Activated CD4-positive, alpha-beta T cell treated with anti-CD3 and anti-CD28 coated beads for 48 hours (primary cell): ENCODE results near the gene TTLL3.
"Not testable (repeated sequence)": the region's sequence is repeated elsewhere in the genome, so short reads cannot be mapped to it uniquely, and the experiment has no call there.

Experiments used
- DNase-seq: peaks from one replicate; pipeline ENCODE4 v3.0.0-alpha.2; 2020

Gene TTLL3

GRCh38 chr3:9875448-9875847 lies 65.4 kb downstream of the TTLL3 start:
- no peak for DNase-seq

GRCh38 chr3:9876255-9876654 lies 66.2 kb downstream of the TTLL3 start:
- DNase-seq: not testable (repeated sequence)

GRCh38 chr3:9876991-9877390 lies 66.9 kb downstream of the TTLL3 start:
- DNase-seq: no peak

- no peak for DNase-seq
Measured at GRCh38 chr3:9878700-9879099, 68.6 kb downstream of the TTLL3 start.

GRCh38 chr3:9879830-9880549 lies 69.9 kb downstream of the TTLL3 start, which contains the start of gene CIDEC:
Gene CIDEC (minus strand): TSS chr3:9880253. CDS start chr3:9878486, 1,767 bp downstream.
- no peak for DNase-seq

- no peak for DNase-seq
Measured at GRCh38 chr3:9881441-9881840, 71.4 kb downstream of the TTLL3 start.

GRCh38 chr3:9883706-9884554 lies 73.9 kb downstream of the TTLL3 start:
- DNase-seq: no peak

GRCh38 chr3:9884555-9885165 lies 74.6 kb downstream of the TTLL3 start:
- DNase-seq: no peak
